Endothelial cell of umbilical vein (primary cell): Measurements from ENCODE around the gene POLE. TPM values are rescaled to one million over a fixed set of nuclear protein-coding genes. Genes with fewer than 3 reads are reported as not detected.

Experiments
- BruUV-seq: library from RNA; stranded (reverse); fragments of 400-500 nt; replicated peaks from 2 replicates; lab custom pipeline; 2021; lab: Mats Ljungman, UMichigan
- CTCF ChIA-PET: fragments of 300-600, 350-600 bp; sonication (Branson Sonifier 250); formaldehyde crosslinking; loops from one replicate; lab custom pipeline; 2021; ENCODE audit warnings: antibody characterized with exemption, inconsistent platforms; lab: Charles Lee
- POLR2A ChIA-PET: fragments of 300-600, 350-600 bp; sonication (Branson Sonifier 250); formaldehyde crosslinking; loops from one replicate; lab custom pipeline; 2021; ENCODE audit warnings: antibody characterized with exemption, inconsistent platforms; lab: Charles Lee
- DNase-seq: peaks from one replicate; pipeline ENCODE4 v3.0.0-alpha.2; 2011; ENCODE audit warnings: low read depth, low spot score
- FAIRE-seq: peaks from 2 replicates; lab custom pipeline; 2011; peaks lifted over from hg19 to GRCh38; lab: Jason Lieb, UNC
- H2AFZ ChIP-seq: 2 replicates; pipeline ENCODE4 v1.6.0; 2012; ENCODE audit warnings: low read depth, low read length, control low read depth, inconsistent platforms
- H3K27ac ChIP-seq: 2 replicates; pipeline ENCODE4 v1.5.1; 2011; ENCODE audit warnings: low read depth, mild to moderate bottlenecking, control low read depth, low read length, moderate library complexity; ENCODE audit not compliant: insufficient read depth
- H3K27me3 ChIP-seq, 2 experiments: 2 replicates each; pipeline versions ENCODE4 v1.6.0 to v1.6.1; 2011; ENCODE audit warnings: low read length in 2 of 2, mixed read lengths in 1 of 2; ENCODE audit not compliant: control insufficient read depth in 2 of 2, insufficient read depth in 2 of 2
- H3K36me3 ChIP-seq, 2 experiments: 2 replicates in 1 of 2; 3 replicates in 1 of 2; pipeline ENCODE4 v1.5.1; 2011; ENCODE audit warnings: low read length in 2 of 2, mild to moderate bottlenecking in 1 of 2, moderate library complexity in 1 of 2; ENCODE audit not compliant: control insufficient read depth in 2 of 2, insufficient read depth in 2 of 2; ENCODE audit errors: extremely low read depth in 1 of 2
- H3K4me1 ChIP-seq: 3 replicates; pipeline ENCODE4 v1.5.1; 2011; ENCODE audit warnings: mild to moderate bottlenecking, low read length; ENCODE audit not compliant: control insufficient read depth, insufficient read depth; ENCODE audit errors: extremely low read depth
- H3K4me2 ChIP-seq: 2 replicates; pipeline ENCODE4 v1.6.1; 2011; ENCODE audit warnings: low read length, control low read depth, mixed read lengths; ENCODE audit not compliant: insufficient read depth
- H3K4me3 ChIP-seq, 3 experiments: fragments of 200-600 bp in 1 of 3; sonication (generic), shearing (Covaris generic) in 1 of 3; replicated peaks in 1 of 3; 2 replicates each; pipeline ENCODE4 v1.5.1; 2011 to 2016; ENCODE audit warnings: control low read depth in 3 of 3, low read length in 3 of 3, mild to moderate bottlenecking in 2 of 3, inconsistent platforms in 1 of 3, low read depth in 1 of 3, moderate library complexity in 1 of 3; ENCODE audit not compliant: insufficient read depth in 1 of 3
- H3K79me2 ChIP-seq: 2 replicates; pipeline ENCODE4 v1.6.0; 2012; ENCODE audit warnings: low read length, inconsistent platforms; ENCODE audit not compliant: control insufficient read depth, insufficient read depth
- H3K9ac ChIP-seq: replicated peaks from 2 replicates; pipeline ENCODE3; 2011; ENCODE audit warnings: low read length, control low read depth; ENCODE audit not compliant: insufficient read depth; ENCODE audit errors: extremely low read depth
- H3K9me1 ChIP-seq: replicated peaks from 3 replicates; pipeline ENCODE4 v1.6.0; 2011; ENCODE audit warnings: mild to moderate bottlenecking, low read length; ENCODE audit not compliant: control insufficient read depth, insufficient read depth; ENCODE audit errors: extremely low read depth
- H3K9me3 ChIP-seq: replicated peaks from 2 replicates; pipeline ENCODE4 v1.5.1; 2012; ENCODE audit warnings: low read length, inconsistent platforms; ENCODE audit not compliant: control insufficient read depth, insufficient read depth
- H4K20me1 ChIP-seq: replicated peaks from 2 replicates; pipeline ENCODE3; 2011; ENCODE audit warnings: mild to moderate bottlenecking, low read length; ENCODE audit not compliant: control insufficient read depth, insufficient read depth; ENCODE audit errors: extremely low read depth
- CTCF ChIP-seq, 2 donors: IDR thresholded peaks; 1 replicate in 1 of 2; 2 replicates in 1 of 2; pipeline ENCODE4 v1.5.1; 2011; ENCODE audit warnings: low read length in 2 of 2, mild to moderate bottlenecking in 2 of 2, moderate library complexity in 2 of 2, control low read depth in 1 of 2, inconsistent platforms in 1 of 2, low read depth in 1 of 2; ENCODE audit not compliant: insufficient read depth in 1 of 2; ENCODE audit errors: extremely low read depth in 1 of 2
- FOS ChIP-seq: IDR thresholded peaks from 2 replicates; pipeline ENCODE4 v1.6.1; 2011; ENCODE audit warnings: mild to moderate bottlenecking, low read length, moderate library complexity, borderline replicate concordance; ENCODE audit not compliant: insufficient read depth
- MAX ChIP-seq: IDR thresholded peaks from 2 replicates; pipeline ENCODE4 v1.6.1; 2011; ENCODE audit not compliant: insufficient read depth, insufficient read length
- POLR2AphosphoS5 ChIP-seq: IDR thresholded peaks from 2 replicates; pipeline ENCODE4 v1.6.1; 2012; ENCODE audit warnings: low read depth, mild to moderate bottlenecking, control low read depth, low read length, moderate library complexity; ENCODE audit not compliant: insufficient read depth
- dilution Hi-C: fragments of 300-500 bp; cut with MboI; formaldehyde crosslinking; loops from one replicate; pipeline ENCODE4 v1.15.0; 2019; ENCODE audit warnings: low sequenced_read_pairs; ENCODE audit not compliant: extremely low pct_ligation_motif_present
- intact Hi-C: fragments of 100-400 bp; cut with micrococcal nuclease; formaldehyde crosslinking; loops from one replicate; pipeline ENCODE4 v1.10.0; 2022
- polyA plus RNA-seq, 4 experiments: library from polyadenylated mRNA; depleted of rRNA in 3 of 4; stranded (reverse) in 3 of 4; unstranded in 1 of 4; fragments of >200 nt; gene quantifications; 2 replicates each; pipeline versions ENCODE4 v1.2.1 to v1.2.3, GENCODE V29; 2011 to 2012; ENCODE audit warnings: missing spikeins in 1 of 4
- total RNA-seq: library from RNA; stranded (reverse); gene quantifications from 2 replicates; pipeline ENCODE4 v1.2.3, GENCODE V29; 2021

POLE gene
- total and polyA plus RNA-seq, 2 donors (not counting 3 experiments of a cell fraction or from before 2014, with no cell fraction given) = 22.9 to 82.7 TPM

GRCh38 chr12:132664206-132665148 is 22.7 kb downstream of the POLE start:
- BruUV-seq = no TSS peak
- ChIA-PET CTCF (interaction anchor here (1.9 kb wide), 1 partner anchor 26 kb away, joined by 5 read pairs; no protein-coding TSS in a partner anchor), POLR2A (no interaction called here)
- Histone ChIP-seq H3K9me1 (no peaks in the 10 kb centered on the region), H2AFZ (no peak overlapping the region), H4K20me1 (no peaks in the 10 kb centered on the region), H3K79me2 (no peaks in the 10 kb centered on the region), H3K36me3 (peaks cover 6 to 26% of the 10 kb centered on the region in 2 experiments), H3K9me3 (no peaks in the 10 kb centered on the region), H3K27ac (no peak overlapping the region), H3K4me1 (peaks cover under 1% of the 10 kb centered on the region), H3K27me3 (no peaks in the 10 kb centered on the region), H3K9ac (no peak overlapping the region), H3K4me2 (no peak overlapping the region), H3K4me3 (no peak overlapping the region)
- DNase-seq (no peak), FAIRE-seq (no peak)
- TF ChIP-seq FOS (no peak), POLR2AphosphoS5 (no peak), MAX (no peak), CTCF (IDR thresholded peaks at IDR 0.05; ENCODE audit: extremely low read depth in 1 of 2, insufficient read depth in 1 of 2, low read depth in 1 of 2, low read length in 2 of 2) (no peak)
- intact Hi-C loops (no loop called here), dilution Hi-C loops (no loop called here)
